Measurements from ENCODE around the gene CARD19. TPM values are rescaled to one million over a fixed set of nuclear protein-coding genes. Genes with fewer than 3 reads are reported as not detected.

CARD19 gene
- total and polyA plus RNA-seq, 2 donors (not counting 1 experiment from before 2014, with no cell fraction given) = 31.9 to 63.4 TPM

GRCh38 chr9:93139365-93140182, 43.6 kb downstream of the CARD19 start:
- Histone ChIP-seq H3K36me3 (replicated peaks in 1 of 2; ENCODE audit: control extremely low read depth in 1 of 2, control insufficient read depth in 1 of 2, extremely low read depth in 1 of 2, insufficient read depth in 2 of 2, low read length in 1 of 2) (no peaks in the 10 kb centered on the region), H3K4me1 (ENCODE audit: control insufficient read depth in 2 of 2, insufficient read depth in 2 of 2, low read length in 2 of 2) (peaks cover 25 to 46% of the 10 kb centered on the region in 2 donors), H4K20me1 (ENCODE audit: control insufficient read depth, insufficient read depth, low read length, poor library complexity, severe bottlenecking) (no peaks in the 10 kb centered on the region), H3K79me2 (ENCODE audit: control insufficient read depth, insufficient read depth, low read length) (no peaks in the 10 kb centered on the region), H3K27me3 (replicated peaks in 1 of 4; ENCODE audit: control extremely low read depth in 1 of 4, control insufficient read depth in 3 of 4, insufficient read depth in 4 of 4, low read length in 3 of 4) (peaks cover 0 to 16% (median 0%) of the 10 kb centered on the region in 4 experiments), H3K9me3 (ENCODE audit: control extremely low read depth in 1 of 3, control insufficient read depth in 2 of 3, insufficient read depth in 1 of 3, low read length in 2 of 3) (peaks cover 0 to 9% (median 4%) of the 10 kb centered on the region in 3 donors), H2AFZ (ENCODE audit: insufficient read depth, low read depth, low read length, poor library complexity, severe bottlenecking) (no peak overlapping the region), H3K9ac (ENCODE audit: low read length) (no peak overlapping the region), H3K4me3 (ENCODE audit: control extremely low read depth in 1 of 5, extremely low read depth in 1 of 5, insufficient read depth in 1 of 5, low read depth in 2 of 5, low read length in 4 of 5) (no peak overlapping the region), H3K27ac (ENCODE audit: low read length in 2 of 2) (no peak overlapping the region), H3K4me2 (replicated peaks; ENCODE audit: low read depth, low read length, poor library complexity, severe bottlenecking) (no peak overlapping the region)
- no peak overlapping the region for H3K4me3 Mint-ChIP-seq
- no peaks in the 10 kb centered on the region for H3K27me3 Mint-ChIP-seq
- 40% methylated on average over 16 of the region's 16 CpGs for WGBS (ENCODE audit: insufficient coverage)
- DNase-seq (no peak), ATAC-seq (ENCODE audit: low read depth) (no peak)
- POLR2A ChIA-PET = interaction anchor here (0.7 kb wide), 1 partner anchor 175 kb away, joined by 3 read pairs; no protein-coding TSS in a partner anchor
- CTCF ChIA-PET = interaction anchor here (1.0 to 3.0 kb wide), 3 partner anchors 8 to 32 kb away, joined by 3 to 7 read pairs (median 3); no protein-coding TSS in a partner anchor
- intact Hi-C loops (cut with micrococcal nuclease) = loop anchor here (10.0 kb wide), 1 partner anchor 425 kb away; no protein-coding TSS in a partner anchor
- no peak overlapping the region for H3K27ac Mint-ChIP-seq
- H3K4me1 Mint-ChIP-seq = peaks cover 45% of the 10 kb centered on the region
- H3K9me3 Mint-ChIP-seq (ENCODE audit: insufficient read depth) = peaks cover 3% of the 10 kb centered on the region
- TF ChIP-seq CTCF (IDR thresholded peaks at IDR 0.05) (no peak), EZH2 (IDR thresholded peaks at IDR 0.05; ENCODE audit: borderline replicate concordance, insufficient read depth, low read depth, low read length, poor library complexity, severe bottlenecking) (no peak)
